CD14-positive monocyte (primary cell): Measurements from ENCODE around the gene ZNF212. TPM values are rescaled to one million over a fixed set of nuclear protein-coding genes. Genes with fewer than 3 reads are reported as not detected.

Source experiments
- DNase-seq, 3 donors: peaks; one replicate each; pipeline ENCODE4 v3.0.0-alpha.2; 2011 to 2022
- H2AFZ ChIP-seq: 2 replicates; pipeline ENCODE4 v1.6.0; 2012; ENCODE audit warnings: mild to moderate bottlenecking, low read depth, low read length, inconsistent platforms; ENCODE audit not compliant: insufficient read depth, poor library complexity, severe bottlenecking
- H3K27ac ChIP-seq, 2 donors: 1 replicate in 1 of 2; 2 replicates in 1 of 2; pipeline ENCODE4 v1.5.1; 2012 to 2013; ENCODE audit warnings: low read length in 2 of 2, control low read depth in 1 of 2, inconsistent platforms in 1 of 2, low read depth in 1 of 2, mild to moderate bottlenecking in 1 of 2
- H3K27me3 ChIP-seq, 2 donors: one replicate each; pipeline versions ENCODE4 v1.6.0 to v1.6.1; 2011 to 2013; ENCODE audit warnings: low read length in 2 of 2; ENCODE audit not compliant: control insufficient read depth in 2 of 2, insufficient read depth in 2 of 2
- H3K36me3 ChIP-seq, 2 donors: replicated peaks in 1 of 2; 1 replicate in 1 of 2; 2 replicates in 1 of 2; pipeline versions ENCODE4 v1.5.1 to v1.6.1; 2012 to 2013; ENCODE audit warnings: low read length in 2 of 2, control low read depth in 1 of 2, inconsistent platforms in 1 of 2, mild to moderate bottlenecking in 1 of 2; ENCODE audit not compliant: insufficient read depth in 2 of 2, control insufficient read depth in 1 of 2
- H3K4me1 ChIP-seq, 2 donors: 1 replicate in 1 of 2; 2 replicates in 1 of 2; pipeline versions ENCODE4 v1.5.1 to v1.6.1; 2012 to 2013; ENCODE audit warnings: low read length in 2 of 2, control low read depth in 1 of 2, inconsistent platforms in 1 of 2, mild to moderate bottlenecking in 1 of 2, moderate library complexity in 1 of 2; ENCODE audit not compliant: insufficient read depth in 2 of 2, control insufficient read depth in 1 of 2
- H3K4me2 ChIP-seq: replicated peaks from 2 replicates; pipeline ENCODE3; 2012; ENCODE audit warnings: low read length, moderate library complexity, mild to moderate bottlenecking; ENCODE audit not compliant: poor library complexity, severe bottlenecking; ENCODE audit errors: extremely low read depth
- H3K4me3 ChIP-seq, 3 experiments: fragments of 200-600 bp in 1 of 3; sonication (generic) in 1 of 3; replicated peaks in 1 of 3; 1 replicate in 2 of 3; 2 replicates in 1 of 3; pipeline ENCODE4 v1.5.1; 2011 to 2013; ENCODE audit warnings: low read length in 3 of 3, mild to moderate bottlenecking in 3 of 3, control low read depth in 2 of 3, low read depth in 2 of 3, inconsistent platforms in 1 of 3, moderate library complexity in 1 of 3
- H3K79me2 ChIP-seq: 2 replicates; pipeline ENCODE4 v1.6.0; 2012; ENCODE audit warnings: mild to moderate bottlenecking, control low read depth, inconsistent platforms, low read length, moderate library complexity; ENCODE audit not compliant: insufficient read depth
- H3K9ac ChIP-seq: 2 replicates; pipeline ENCODE4 v1.6.0; 2017; ENCODE audit warnings: low read length, mild to moderate bottlenecking; ENCODE audit not compliant: insufficient read depth, poor library complexity, severe bottlenecking
- H3K9me3 ChIP-seq, 2 donors: replicated peaks in 1 of 2; 1 replicate in 1 of 2; 2 replicates in 1 of 2; pipeline versions ENCODE4 v1.5.1 to v1.6.1; 2012 to 2013; ENCODE audit warnings: low read length in 2 of 2, control low read depth in 1 of 2; ENCODE audit not compliant: control insufficient read depth in 1 of 2, insufficient read depth in 1 of 2
- H4K20me1 ChIP-seq: 2 replicates; pipeline ENCODE4 v1.6.0; 2012; ENCODE audit warnings: mild to moderate bottlenecking, low read length, control low read depth, moderate library complexity; ENCODE audit not compliant: insufficient read depth
- H3K27ac Mint-ChIP-seq, 7 donors: one replicate each; pipeline ENCODE4 v1.8.0; 2020; ENCODE audit warnings: mild to moderate bottlenecking in 7 of 7, mixed read lengths in 7 of 7, moderate library complexity in 6 of 7, inconsistent platforms in 2 of 7
- H3K27me3 Mint-ChIP-seq, 3 donors: one replicate each; pipeline ENCODE4 v1.8.0; 2021 to 2022; ENCODE audit warnings: low read depth in 3 of 3, mild to moderate bottlenecking in 3 of 3, mixed read lengths in 3 of 3, moderate library complexity in 3 of 3, inconsistent platforms in 1 of 3
- H3K36me3 Mint-ChIP-seq, 2 donors: one replicate each; pipeline ENCODE4 v1.8.0; 2020; ENCODE audit warnings: mixed read lengths in 2 of 2, inconsistent platforms in 1 of 2, mild to moderate bottlenecking in 1 of 2
- H3K4me1 Mint-ChIP-seq: one replicate; pipeline ENCODE4 v1.8.0; 2020; ENCODE audit warnings: mild to moderate bottlenecking, mixed read lengths
- H3K4me3 Mint-ChIP-seq, 2 donors: one replicate each; pipeline ENCODE4 v1.8.0; 2020; ENCODE audit warnings: mild to moderate bottlenecking in 2 of 2, mixed read lengths in 2 of 2, moderate library complexity in 1 of 2
- H3K9me3 Mint-ChIP-seq, 7 donors: one replicate each; pipeline ENCODE4 v1.8.0; 2020 to 2022; ENCODE audit warnings: mixed read lengths in 7 of 7, mild to moderate bottlenecking in 6 of 7, moderate library complexity in 6 of 7, inconsistent platforms in 2 of 7
- WGBS: methylation state at CpG from one replicate; pipeline ENCODE4 v1.1.5; 2013; ENCODE audit warnings: missing lambda C conversion rate; ENCODE audit not compliant: insufficient coverage; 5-methylcytosine and 5-hydroxymethylcytosine counted together
- intact Hi-C, 2 donors: fragments of 100-400 bp; cut with micrococcal nuclease; formaldehyde crosslinking; loops; one replicate each; pipeline versions ENCODE4 v1.15.0 to v1.15.1; 2023
- polyA plus RNA-seq, 3 donors: library from polyadenylated mRNA; depleted of rRNA in 1 of 3; unstranded in 2 of 3; stranded (reverse) in 1 of 3; fragments of 300-500 nt in 2 of 3; fragments of >200 nt in 1 of 3; fragmentation: Illumina TruSeq in 2 of 3; gene quantifications; 1 replicate in 2 of 3; 2 replicates in 1 of 3; pipeline ENCODE4 v1.2.3, GENCODE V29; 2012 to 2021
- TF ChIP-seq, protein P1 (sequence below): fragments of 200-600 bp; IDR thresholded peaks from one replicate; pipeline ENCODE4 v1.8.0; 2022; ENCODE audit warnings: antibody characterized with exemption, mild to moderate bottlenecking

The ZNF212 gene
- polyA plus RNA-seq, 3 donors, result 1.6 to 5.9 (median 2.3) TPM

DNA sequence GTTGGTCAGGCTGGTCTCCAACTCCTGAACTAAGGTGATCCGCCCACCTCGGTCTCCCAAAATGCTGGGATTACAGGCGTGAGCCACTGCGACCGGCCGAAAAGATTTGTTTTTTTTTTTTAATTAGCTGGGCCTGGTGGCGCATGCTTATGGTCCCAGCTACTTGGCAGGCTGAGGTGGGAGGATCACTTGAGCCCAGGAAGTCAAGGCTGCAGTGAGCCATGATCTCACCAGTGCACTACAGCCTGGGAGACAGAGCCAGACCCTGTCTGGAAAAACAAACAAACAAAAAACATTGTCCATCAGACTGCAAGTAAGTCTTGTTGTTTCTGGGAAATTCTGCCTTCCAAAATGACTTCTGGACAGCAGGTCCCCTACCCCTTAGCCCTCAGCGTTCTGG, 16.3 kb upstream of the ZNF212 start:
- no peaks in the 10 kb centered on the region for H4K20me1 ChIP-seq
- H3K9ac ChIP-seq, result no peak overlapping the region
- no peaks in the 10 kb centered on the region for H3K4me1 Mint-ChIP-seq
- H3K4me2 ChIP-seq, result no peak overlapping the region
- no peaks in the 10 kb centered on the region for H3K79me2 ChIP-seq
- H3K27ac Mint-ChIP-seq, result no peak overlapping the region
- H3K27me3 Mint-ChIP-seq, result peaks cover 0 to 2% (median 0%) of the 10 kb centered on the region in 3 donors
- H3K9me3 ChIP-seq, result peaks cover 0 to 8% of the 10 kb centered on the region in 2 donors
- no peaks in the 10 kb centered on the region for H3K27me3 ChIP-seq
- H3K4me1 ChIP-seq, result no peaks in the 10 kb centered on the region
- peaks cover 38 to 60% of the 10 kb centered on the region in 2 donors for H3K36me3 ChIP-seq
- no peak overlapping the region for H2AFZ ChIP-seq
- H3K36me3 Mint-ChIP-seq, result peaks cover 58 to 78% of the 10 kb centered on the region in 2 donors
- H3K4me3 ChIP-seq, result no peak overlapping the region
- no peak overlapping the region for H3K27ac ChIP-seq
- TF ChIP-seq, protein P1, sequence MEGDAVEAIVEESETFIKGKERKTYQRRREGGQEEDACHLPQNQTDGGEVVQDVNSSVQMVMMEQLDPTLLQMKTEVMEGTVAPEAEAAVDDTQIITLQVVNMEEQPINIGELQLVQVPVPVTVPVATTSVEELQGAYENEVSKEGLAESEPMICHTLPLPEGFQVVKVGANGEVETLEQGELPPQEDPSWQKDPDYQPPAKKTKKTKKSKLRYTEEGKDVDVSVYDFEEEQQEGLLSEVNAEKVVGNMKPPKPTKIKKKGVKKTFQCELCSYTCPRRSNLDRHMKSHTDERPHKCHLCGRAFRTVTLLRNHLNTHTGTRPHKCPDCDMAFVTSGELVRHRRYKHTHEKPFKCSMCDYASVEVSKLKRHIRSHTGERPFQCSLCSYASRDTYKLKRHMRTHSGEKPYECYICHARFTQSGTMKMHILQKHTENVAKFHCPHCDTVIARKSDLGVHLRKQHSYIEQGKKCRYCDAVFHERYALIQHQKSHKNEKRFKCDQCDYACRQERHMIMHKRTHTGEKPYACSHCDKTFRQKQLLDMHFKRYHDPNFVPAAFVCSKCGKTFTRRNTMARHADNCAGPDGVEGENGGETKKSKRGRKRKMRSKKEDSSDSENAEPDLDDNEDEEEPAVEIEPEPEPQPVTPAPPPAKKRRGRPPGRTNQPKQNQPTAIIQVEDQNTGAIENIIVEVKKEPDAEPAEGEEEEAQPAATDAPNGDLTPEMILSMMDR, result no peak
- H3K4me3 Mint-ChIP-seq, result no peak overlapping the region
- WGBS, result 97% methylated on average over 4 of the region's 8 CpGs
- peaks cover 0 to 16% (median 4%) of the 10 kb centered on the region in 7 donors for H3K9me3 Mint-ChIP-seq
- intact Hi-C loops, result no loop called here
- no peak for DNase-seq

DNA sequence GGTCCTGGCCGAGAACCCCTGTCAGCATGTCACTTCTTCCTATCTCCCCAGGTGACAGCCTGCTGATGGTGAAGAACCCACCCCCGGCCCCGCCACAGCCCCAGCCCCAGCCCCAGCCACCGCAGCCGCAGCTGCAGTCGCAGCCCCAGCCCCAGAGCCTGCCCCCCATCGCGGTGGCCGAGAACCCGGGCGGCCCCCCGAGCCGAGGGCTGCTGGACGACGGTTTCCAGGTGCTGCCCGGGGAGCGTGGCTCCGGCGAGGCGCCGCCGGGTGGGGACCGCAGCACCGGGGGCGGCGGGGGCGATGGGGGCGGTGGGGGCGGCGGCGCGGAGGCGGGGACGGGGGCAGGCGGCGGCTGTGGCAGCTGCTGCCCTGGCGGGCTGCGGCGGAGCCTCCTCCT, 15.7 kb upstream of the ZNF212 start:
- 95% methylated on average over 35 of the region's 39 CpGs for whole genome bisulfite sequencing
- no peak overlapping the region for H3K4me2 ChIP-seq
- no peaks in the 10 kb centered on the region for H3K79me2 ChIP-seq
- no peak overlapping the region for H3K9ac ChIP-seq
- H3K4me3 ChIP-seq, result no peak overlapping the region
- no peak overlapping the region for H2AFZ ChIP-seq
- Mint-ChIP-seq H3K36me3 (peaks cover 52 to 72% of the 10 kb centered on the region in 2 donors), H3K4me3 (no peak overlapping the region), H3K27me3 (peaks cover 0 to 2% (median under 1%) of the 10 kb centered on the region in 3 donors), H3K9me3 (peaks cover 0 to 16% (median 4%) of the 10 kb centered on the region in 7 donors), H3K27ac (no peak overlapping the region), H3K4me1 (peaks cover 3% of the 10 kb centered on the region)
- H3K36me3 ChIP-seq, result peaks cover 36 to 54% of the 10 kb centered on the region in 2 donors
- H3K9me3 ChIP-seq, result peaks cover 0 to 8% of the 10 kb centered on the region in 2 donors
- no peak for DNase-seq
- intact Hi-C loops, result no loop called here
- TF ChIP-seq, protein P1, result no peak
- H3K27ac ChIP-seq, result no peak overlapping the region
- H4K20me1 ChIP-seq, result no peaks in the 10 kb centered on the region
- H3K4me1 ChIP-seq, result no peaks in the 10 kb centered on the region
- no peaks in the 10 kb centered on the region for H3K27me3 ChIP-seq
